Body of pancreas (tissue), 4 donors: ENCODE data around the gene CMSS1. TPM values are rescaled to one million over a fixed set of nuclear protein-coding genes. Genes with fewer than 3 reads are reported as not detected.
A peak's percentile ranks its signal among the peaks of the same experiment; 100 is the strongest.

Source experiments
- ATAC-seq: fragments of 150-250 bp; one replicate; pipeline ENCODE4 v1.9.1; 2016
- DNase-seq, 4 donors: peaks; one replicate each; pipeline ENCODE4 v3.0.0-alpha.2; 2019
- H3K27ac ChIP-seq, 4 donors: fragments of 200-600 bp; sonication (generic); 1 replicate in 3 of 4; 2 replicates in 1 of 4; pipeline versions ENCODE4 v1.5.1 to v1.6.1; 2016 to 2019; ENCODE audit warnings: mild to moderate bottlenecking in 1 of 4, mixed read lengths in 1 of 4, moderate library complexity in 1 of 4
- H3K27me3 ChIP-seq, 2 donors: fragments of 200-600 bp; sonication (generic); one replicate each; pipeline ENCODE4 v1.6.0; 2016; ENCODE audit warnings: mild to moderate bottlenecking in 1 of 2
- H3K36me3 ChIP-seq, 2 donors: fragments of 200-600 bp; sonication (generic); replicated peaks in 1 of 2; 2 replicates each; pipeline ENCODE4 v1.5.1; 2016; ENCODE audit warnings: low read depth in 2 of 2; ENCODE audit not compliant: insufficient read depth in 1 of 2
- H3K4me1 ChIP-seq: fragments of 200-600 bp; sonication (generic); one replicate; pipeline ENCODE4 v1.6.0; 2016
- H3K4me3 ChIP-seq, 2 donors: fragments of 200-600 bp; sonication (generic); 1 replicate in 1 of 2; 2 replicates in 1 of 2; pipeline ENCODE4 v1.5.1; 2016 to 2019
- H3K9me3 ChIP-seq, 3 donors: fragments of 200-600 bp; sonication (generic); 1 replicate in 2 of 3; 2 replicates in 1 of 3; pipeline ENCODE4 v1.5.1; 2016
- CTCF ChIP-seq, 7 experiments: fragments of 450-650 bp in 4 of 7; fragments of 200-600 bp in 3 of 7; sonication (generic) in 3 of 7; IDR thresholded peaks; one replicate each; pipeline ENCODE4 v1.5.1; 2016 to 2019; ENCODE audit warnings: antibody characterized with exemption in 7 of 7
- POLR2A ChIP-seq, 3 donors: fragments of 450-650 bp; IDR thresholded peaks; one replicate each; pipeline ENCODE4 v1.6.1; 2016; ENCODE audit warnings: antibody characterized with exemption in 3 of 3, mild to moderate bottlenecking in 2 of 3
- WGBS, 2 donors: methylation state at CpG; one replicate each; pipeline ENCODE4 v1.1.5; 2017; 5-methylcytosine and 5-hydroxymethylcytosine counted together
- intact Hi-C: fragments of 100-400 bp; cut with DNase I; formaldehyde crosslinking; loops from one replicate; pipeline ENCODE4 v1.15.1; 2023
- total RNA-seq, 2 donors: library from RNA; depleted of rRNA; stranded (reverse); fragments of >200 nt; gene quantifications; one replicate each; pipeline ENCODE4 v1.1.0, GENCODE V29; 2016

CMSS1 gene
- total RNA-seq: 10 to 100 TPM in 1 of 2 donors, 1 to 10 TPM in 1; 3.9 to 21.4 TPM

- TF ChIP-seq POLR2A (IDR thresholded peaks at IDR 0.05): peak; percentile 51 to 80 (median 78)
- peak in 4 of 7 experiments; percentile 23 to 49 (median 40) for TF ChIP-seq CTCF (IDR thresholded peaks at IDR 0.05)
- Histone ChIP-seq H3K27ac (peak within 1 kb of the TSS; percentile 76 to 92 (median 89)), H3K27me3 (no peaks in the 10 kb centered on the region), H3K4me3 (peak within 1 kb of the TSS; percentile 54 to 62), H3K9me3 (no peaks in the 10 kb centered on the region), H3K36me3 (no peaks in the 10 kb centered on the region), H3K4me1 (peaks cover 16% of the 10 kb centered on the region)
- intact Hi-C loops: no loop called here
- DNase-seq: peak; percentile 92 to 95 (median 94)
- ATAC-seq: peak; percentile 99
- 0% methylated on average over 44 to 60 of the region's 60 CpGs for WGBS, 2 donors
These were observed at the start of gene CMSS1 for GRCh38 chr3:99817437-99818240. TSS of gene CMSS1 (plus strand) at chr3:99817862.

GRCh38 chr3:99768126-99768525 lies 49.5 kb upstream of the CMSS1 start:
- DNase-seq (no peak), ATAC-seq (no peak)
- H3K4me3 ChIP-seq: no peak overlapping the region
- TF ChIP-seq POLR2A (IDR thresholded peaks at IDR 0.05) (no peak), CTCF (IDR thresholded peaks at IDR 0.05) (no peak)
- no peak overlapping the region for H3K27ac ChIP-seq
- H3K9me3 ChIP-seq: no peaks in the 10 kb centered on the region
- intact Hi-C loops: no loop called here
- H3K4me1 ChIP-seq: no peaks in the 10 kb centered on the region
- H3K27me3 ChIP-seq: no peaks in the 10 kb centered on the region
- no peaks in the 10 kb centered on the region for H3K36me3 ChIP-seq
- WGBS, 2 donors: 95 to 96% methylated on average over 1 of the region's 1 CpG

GRCh38 chr3:99768808-99769501 lies 48.7 kb upstream of the CMSS1 start:
- Histone ChIP-seq H3K9me3 (no peaks in the 10 kb centered on the region), H3K4me1 (no peaks in the 10 kb centered on the region), H3K27ac (no peak overlapping the region), H3K4me3 (no peak overlapping the region), H3K36me3 (no peaks in the 10 kb centered on the region), H3K27me3 (no peaks in the 10 kb centered on the region)
- intact Hi-C loops: no loop called here
- no peak for DNase-seq
- TF ChIP-seq POLR2A (IDR thresholded peaks at IDR 0.05): no peak
- TF ChIP-seq CTCF (IDR thresholded peaks at IDR 0.05): no peak
- 64 to 66% methylated on average over 2 of the region's 2 CpGs for WGBS, 2 donors
- no peak for ATAC-seq

- H3K9me3 ChIP-seq: no peaks in the 10 kb centered on the region
- H3K36me3 ChIP-seq: no peaks in the 10 kb centered on the region
- no peak for DNase-seq
- 93 to 96% methylated on average over 3 of the region's 3 CpGs for WGBS, 2 donors
- intact Hi-C loops: no loop called here
- H3K4me1 ChIP-seq: no peaks in the 10 kb centered on the region
- H3K27ac ChIP-seq: no peak overlapping the region
- no peaks in the 10 kb centered on the region for H3K27me3 ChIP-seq
- TF ChIP-seq CTCF (IDR thresholded peaks at IDR 0.05) (no peak), POLR2A (IDR thresholded peaks at IDR 0.05) (no peak)
- ATAC-seq: no peak
- no peak overlapping the region for H3K4me3 ChIP-seq
These were observed 45.5 kb upstream of the CMSS1 start for GRCh38 chr3:99772171-99772570.
